Measurements from ENCODE around the gene SLC26A11.
"Not testable (repeated sequence)": the region's sequence is repeated elsewhere in the genome, so short reads cannot be mapped to it uniquely, and the experiment has no call there.

SLC26A11 gene

GRCh38 chr17:80263253-80264204, 43.3 kb downstream of the SLC26A11 start:
- peak; percentile 97 for DNase-seq

GRCh38 chr17:80264205-80265075, 44.2 kb downstream of the SLC26A11 start:
- peak; percentile 77 for DNase-seq

- peak; percentile 92 for DNase-seq
Measured at GRCh38 chr17:80265205-80266068, 45.2 kb downstream of the SLC26A11 start.

GRCh38 chr17:80267391-80267790, 47.2 kb downstream of the SLC26A11 start:
- no peak for DNase-seq

GRCh38 chr17:80268427-80268826, 48.2 kb downstream of the SLC26A11 start:
- DNase-seq: no peak

GRCh38 chr17:80269405-80269807, 49.2 kb downstream of the SLC26A11 start:
- no peak for DNase-seq

- DNase-seq: no peak
Measured at GRCh38 chr17:80270104-80270503, 49.9 kb downstream of the SLC26A11 start.

- DNase-seq: peak; percentile 74
Measured at GRCh38 chr17:80270836-80271235, 50.6 kb downstream of the SLC26A11 start.

GRCh38 chr17:80272366-80272765, 52.1 kb downstream of the SLC26A11 start:
- DNase-seq: no peak

GRCh38 chr17:80274331-80274730, 54.1 kb downstream of the SLC26A11 start:
- DNase-seq: no peak

GRCh38 chr17:80274871-80275449, 54.7 kb downstream of the SLC26A11 start:
- DNase-seq: no peak

GRCh38 chr17:80275857-80276256, 55.6 kb downstream of the SLC26A11 start:
- not testable (repeated sequence) for DNase-seq

- no peak for DNase-seq
Measured at GRCh38 chr17:80277751-80278671, 57.8 kb downstream of the SLC26A11 start.

GRCh38 chr17:80279895-80280294, 59.7 kb downstream of the SLC26A11 start:
- no peak for DNase-seq

- no peak for DNase-seq
Measured at GRCh38 chr17:80281516-80281915, 61.3 kb downstream of the SLC26A11 start.

- no peak for DNase-seq
Measured at GRCh38 chr17:80283116-80283852, 63.1 kb downstream of the SLC26A11 start.

- DNase-seq: no peak
Measured at GRCh38 chr17:80284631-80285030, 64.4 kb downstream of the SLC26A11 start.

- DNase-seq: no peak
Measured at GRCh38 chr17:80285237-80285920, 65.2 kb downstream of the SLC26A11 start.

GRCh38 chr17:80286638-80286960, 66.4 kb downstream of the SLC26A11 start:
- DNase-seq: no peak

GRCh38 chr17:80287038-80287437, 66.8 kb downstream of the SLC26A11 start:
- DNase-seq: no peak

Measured in activated CD4-positive, alpha-beta T cell treated with anti-CD3 and anti-CD28 coated beads, Interleukin-10, Interleukin-2, amounts not matched to agents 100 ng/mL and 50 ng/mL, durations not matched to agents 16 hours and 8 hours (primary cell).